Heart right ventricle (tissue), 16 donors: ENCODE results near the gene IP6K2. TPM values are rescaled to one million over a fixed set of nuclear protein-coding genes. Genes with fewer than 3 reads are reported as not detected.

Experiments used
- ATAC-seq, 8 donors: fragments of 200-7000 bp; cut with Tn5 transposase; one replicate each; pipeline ENCODE4 v1.9.1; 2020; ENCODE audit warnings: mild to moderate bottlenecking in 8 of 8, moderate library complexity in 8 of 8, moderate number of reproducible peaks in 1 of 8
- DNase-seq, 2 donors: peaks; one replicate each; pipeline ENCODE4 v3.0.0-alpha.2; 2020
- H3K27ac ChIP-seq, 10 donors: fragments of 200-600 bp; sonication (generic) in 2 of 10; one replicate each; pipeline versions ENCODE4 v1.5.0 to v1.8.0; 2020 to 2022; ENCODE audit warnings: mild to moderate bottlenecking in 3 of 10
- H3K27me3 ChIP-seq, 7 donors: fragments of 200-600 bp; one replicate each; pipeline ENCODE4 v1.8.0; 2021 to 2022; ENCODE audit warnings: mild to moderate bottlenecking in 2 of 7
- H3K36me3 ChIP-seq, 9 donors: fragments of 200-600 bp; sonication (generic) in 1 of 9; one replicate each; pipeline versions ENCODE4 v1.5.0 to v1.8.0; 2020 to 2022; ENCODE audit warnings: mild to moderate bottlenecking in 2 of 9
- H3K4me1 ChIP-seq, 9 donors: fragments of 200-600 bp; sonication (generic) in 1 of 9; one replicate each; pipeline versions ENCODE4 v1.5.0 to v1.8.0; 2020 to 2022; ENCODE audit warnings: mild to moderate bottlenecking in 4 of 9
- H3K4me3 ChIP-seq, 10 donors: fragments of 200-600 bp; sonication (generic) in 2 of 10; one replicate each; pipeline versions ENCODE4 v1.5.0 to v1.8.0; 2020 to 2022; ENCODE audit warnings: mild to moderate bottlenecking in 7 of 10, moderate library complexity in 2 of 10
- H3K9me3 ChIP-seq, 11 donors: fragments of 200-600 bp in 10 of 11; sonication (generic) in 2 of 11; one replicate each; pipeline versions ENCODE4 v1.5.0 to v1.8.0; 2013 to 2022; ENCODE audit warnings: mild to moderate bottlenecking in 2 of 11, control low read depth in 1 of 11, moderate library complexity in 1 of 11
- WGBS, 2 donors: extraction: QIAGEN DNeasy Blood & Tissue Kit; methylation state at CpG; one replicate each; pipeline ENCODE4 v1.1.7; 2013; ENCODE audit warnings: inconsistent platforms in 1 of 2; 5-methylcytosine and 5-hydroxymethylcytosine counted together
- intact Hi-C, 10 donors: fragments of 100-400 bp; cut with DNase I; formaldehyde crosslinking; loops; one replicate each; pipeline versions ENCODE4 v1.11.1 to v1.14.2; 2022
- polyA plus RNA-seq, 2 donors: library from polyadenylated mRNA; stranded (reverse); fragments of 200-250 nt; gene quantifications; one replicate each; pipeline ENCODE4 v1.2.3, GENCODE V29; 2013
- total RNA-seq, 10 donors: library from RNA; stranded (reverse); fragmentation: NEBNext Ultra II Directional in 3 of 10; extraction: Animal tissue kit (Norgen Biotek cat#: 25700) in 3 of 10; gene quantifications; one replicate each; pipeline versions ENCODE4 v1.2.1 to v1.2.4, GENCODE V29; 2021 to 2023
- TF ChIP-seq, protein P1 (sequence below), 9 donors: fragments of 200-600 bp; sonication (generic) in 2 of 9; IDR thresholded peaks; one replicate each; pipeline versions ENCODE4 v1.5.0 to v1.8.0; 2021 to 2022; ENCODE audit warnings: antibody characterized with exemption in 9 of 9, mild to moderate bottlenecking in 5 of 9, moderate library complexity in 1 of 9
- donor health status: Arrhythmogenic right ventricular cardiomyopathy.
- donor health status: ischemic (EF 13 %, LVEDD 7.1; RV severe dilation, severe dysfunction).
- donor health status: healthy with polysubstance abuse.
- donor health status: DM: no; HTN: yes; CAD: no.
- donor health status: DM: no; HTN: no; CAD: no.
- donor health status: ischemic (EF 25% LVEDD 6.9; RV normal size, moderate dysfunction).
- donor health status: ischemic (EF 25% LVEDD 5.7; RV mildly dilated, moderate dysfunction).
- donor health status: healthy.
- donor health status: DM: yes; HTN: yes; CAD: no.
- donor health status: Ischemic cardiomyopathy.
- donor health status: ischemic (EF 35%, LVEDD 5.7; RV mildly dilated, moderate dysfunction).
- donor health status: nonischemic (EF 11% LVEDD 7.7; RV severe dilation, severe dysfunction).
- donor health status: DM: yes; HTN: yes; CAD: no.
- donor health status: PGD.
- donor health status: ischemic (EF 29% LVEDD 5.4; RV normal size, mild dysfunction).
- donor health status: nonischemic (EF 23%, LVEDD 6.1; RV moderate dilation, normal function).

Gene IP6K2
- total and polyA plus RNA-seq, 12 donors: 16.7 to 81.7 (median 20.1) TPM

DNA sequence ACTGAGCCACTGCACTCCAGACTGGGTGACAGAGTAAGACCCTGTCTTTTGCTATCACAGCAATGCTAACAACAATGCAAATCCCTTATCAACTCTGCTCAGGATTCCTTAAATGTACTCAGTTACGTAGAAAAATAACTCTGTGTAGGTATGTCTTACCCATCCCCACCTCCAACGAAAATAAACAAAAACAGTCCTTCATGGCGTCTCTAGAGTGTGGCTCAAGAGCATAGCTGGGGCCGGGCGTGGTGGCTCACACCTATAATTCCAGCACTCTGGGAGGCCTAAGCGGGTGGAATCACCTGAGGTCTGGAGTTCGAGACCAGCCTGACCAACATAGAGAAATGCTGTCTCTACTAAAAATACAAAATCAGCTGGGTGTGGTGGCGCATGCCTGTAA is 18.1 kb downstream of the IP6K2 start:
- Histone ChIP-seq H3K27me3 (no peaks in the 10 kb centered on the region), H3K36me3 (peaks cover 0 to 61% (median 4%) of the 10 kb centered on the region in 9 donors), H3K4me1 (peaks cover 0 to 66% (median 42%) of the 10 kb centered on the region in 9 donors), H3K4me3 (no peak overlapping the region), H3K9me3 (no peaks in the 10 kb centered on the region), H3K27ac (no peak overlapping the region)
- WGBS, 2 donors: 96 to 98% methylated on average over 8 of the region's 8 CpGs
- ATAC-seq: no peak
- TF ChIP-seq, protein P1, sequence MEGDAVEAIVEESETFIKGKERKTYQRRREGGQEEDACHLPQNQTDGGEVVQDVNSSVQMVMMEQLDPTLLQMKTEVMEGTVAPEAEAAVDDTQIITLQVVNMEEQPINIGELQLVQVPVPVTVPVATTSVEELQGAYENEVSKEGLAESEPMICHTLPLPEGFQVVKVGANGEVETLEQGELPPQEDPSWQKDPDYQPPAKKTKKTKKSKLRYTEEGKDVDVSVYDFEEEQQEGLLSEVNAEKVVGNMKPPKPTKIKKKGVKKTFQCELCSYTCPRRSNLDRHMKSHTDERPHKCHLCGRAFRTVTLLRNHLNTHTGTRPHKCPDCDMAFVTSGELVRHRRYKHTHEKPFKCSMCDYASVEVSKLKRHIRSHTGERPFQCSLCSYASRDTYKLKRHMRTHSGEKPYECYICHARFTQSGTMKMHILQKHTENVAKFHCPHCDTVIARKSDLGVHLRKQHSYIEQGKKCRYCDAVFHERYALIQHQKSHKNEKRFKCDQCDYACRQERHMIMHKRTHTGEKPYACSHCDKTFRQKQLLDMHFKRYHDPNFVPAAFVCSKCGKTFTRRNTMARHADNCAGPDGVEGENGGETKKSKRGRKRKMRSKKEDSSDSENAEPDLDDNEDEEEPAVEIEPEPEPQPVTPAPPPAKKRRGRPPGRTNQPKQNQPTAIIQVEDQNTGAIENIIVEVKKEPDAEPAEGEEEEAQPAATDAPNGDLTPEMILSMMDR (IDR thresholded peaks at IDR 0.05): no peak
- no peak for DNase-seq
- intact Hi-C loops: no loop called here

DNA sequence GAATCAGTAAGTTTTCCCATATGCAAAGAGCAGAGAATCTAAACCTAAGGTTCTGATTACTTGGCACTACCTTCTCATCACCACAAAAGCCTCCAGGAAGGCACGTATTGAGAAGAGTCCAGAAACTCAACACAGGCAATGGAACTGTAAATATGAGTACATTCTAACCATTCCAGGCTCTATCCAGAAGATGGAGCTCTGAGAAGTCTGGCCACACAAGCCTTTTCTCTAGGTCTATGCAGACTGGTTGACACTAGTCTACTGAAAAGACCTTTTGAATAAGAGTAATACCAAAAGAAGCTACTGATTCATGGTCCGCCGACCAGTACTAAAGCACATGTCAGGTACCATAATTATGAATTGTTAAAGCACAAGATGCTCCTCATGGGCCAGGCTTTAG is 19.1 kb downstream of the IP6K2 start:
- WGBS, 2 donors: 84 to 94% methylated on average over 3 of the region's 3 CpGs
- no peaks in the 10 kb centered on the region for H3K9me3 ChIP-seq
- H3K36me3 ChIP-seq: peaks cover 0 to 70% (median 14%) of the 10 kb centered on the region in 9 donors
- H3K27me3 ChIP-seq: no peaks in the 10 kb centered on the region
- no peak overlapping the region for H3K27ac ChIP-seq
- no peak for DNase-seq
- no peak for ATAC-seq
- TF ChIP-seq, protein P1 (IDR thresholded peaks at IDR 0.05): no peak
- peaks cover 0 to 66% (median 38%) of the 10 kb centered on the region in 9 donors for H3K4me1 ChIP-seq
- no peak overlapping the region for H3K4me3 ChIP-seq
- intact Hi-C loops: no loop called here

GRCh38 chr3:48696601-48697000 is 20.4 kb downstream of the IP6K2 start:
- intact Hi-C loops: no loop called here
- TF ChIP-seq, protein P1 (IDR thresholded peaks at IDR 0.05): no peak
- DNase-seq (no peak), ATAC-seq (no peak)
- H3K9me3 ChIP-seq: no peaks in the 10 kb centered on the region
- no peaks in the 10 kb centered on the region for H3K27me3 ChIP-seq
- H3K27ac ChIP-seq: peak overlapping the region in 4 of 10 donors; percentile 69 to 86 (median 79)
- H3K36me3 ChIP-seq: peaks cover 0 to 81% (median 22%) of the 10 kb centered on the region in 9 donors
- peaks cover 0 to 66% (median 34%) of the 10 kb centered on the region in 9 donors for H3K4me1 ChIP-seq
- H3K4me3 ChIP-seq: no peak overlapping the region

- intact Hi-C loops: no loop called here
- Histone ChIP-seq H3K27me3 (no peaks in the 10 kb centered on the region), H3K4me1 (peaks cover 0 to 66% (median 34%) of the 10 kb centered on the region in 9 donors), H3K36me3 (peaks cover 0 to 81% (median 26%) of the 10 kb centered on the region in 9 donors), H3K9me3 (no peaks in the 10 kb centered on the region), H3K4me3 (no peak overlapping the region), H3K27ac (peak overlapping the region in 5 of 10 donors; percentile 69 to 86 (median 78))
- TF ChIP-seq, protein P1 (IDR thresholded peaks at IDR 0.05): no peak
- ATAC-seq (no peak), DNase-seq (no peak)
- WGBS, 2 donors: 96 to 97% methylated on average over 5 of the region's 5 CpGs
These were observed 20.9 kb downstream of the IP6K2 start for GRCh38 chr3:48696156-48696555.
